Measurements from ENCODE around the gene PIGR.

Gene PIGR

GRCh38 chr1:206953626-206954025 is 7.4 kb upstream of the PIGR start:
- H3K4me3 ChIP-seq (ENCODE audit: low read length) = no peak overlapping the region
- no peak for DNase-seq (ENCODE audit: low read depth)
- TF ChIP-seq CTCF (conservative IDR thresholded peaks at IDR 0.05; ENCODE audit: low read depth, low read length) = no peak

- no peak for DNase-seq (ENCODE audit: low read depth)
- no peak overlapping the region for H3K4me3 ChIP-seq (ENCODE audit: low read length)
- no peak for TF ChIP-seq CTCF (conservative IDR thresholded peaks at IDR 0.05; ENCODE audit: low read depth, low read length)
These were observed 6.9 kb upstream of the PIGR start for GRCh38 chr1:206953126-206953525.

- no peak overlapping the region for H3K4me3 ChIP-seq (ENCODE audit: low read length)
- no peak for TF ChIP-seq CTCF (conservative IDR thresholded peaks at IDR 0.05; ENCODE audit: low read depth, low read length)
- peak; percentile 28 for DNase-seq (ENCODE audit: low read depth)
These were observed 5.9 kb upstream of the PIGR start for GRCh38 chr1:206952171-206952570.

- no peak overlapping the region for H3K4me3 ChIP-seq (ENCODE audit: low read length)
- TF ChIP-seq CTCF (conservative IDR thresholded peaks at IDR 0.05; ENCODE audit: low read depth, low read length) = no peak
- DNase-seq (ENCODE audit: low read depth) = no peak
These were observed 5.2 kb upstream of the PIGR start for GRCh38 chr1:206951318-206952100.

GRCh38 chr1:206949641-206950040 is 3.4 kb upstream of the PIGR start:
- no peak for TF ChIP-seq CTCF (conservative IDR thresholded peaks at IDR 0.05; ENCODE audit: low read depth, low read length)
- H3K4me3 ChIP-seq (ENCODE audit: low read length) = no peak overlapping the region
- DNase-seq (ENCODE audit: low read depth) = no peak

- no peak for DNase-seq (ENCODE audit: low read depth)
- no peak overlapping the region for H3K4me3 ChIP-seq (ENCODE audit: low read length)
- TF ChIP-seq CTCF (conservative IDR thresholded peaks at IDR 0.05; ENCODE audit: low read depth, low read length) = no peak
These were observed 2.9 kb upstream of the PIGR start for GRCh38 chr1:206949208-206949607.

GRCh38 chr1:206947255-206947654 is 989 bp upstream of the PIGR start:
- TF ChIP-seq CTCF (conservative IDR thresholded peaks at IDR 0.05; ENCODE audit: low read depth, low read length) = no peak
- H3K4me3 ChIP-seq (ENCODE audit: low read length) = no peak overlapping the region
- DNase-seq (ENCODE audit: low read depth) = no peak
